ENCODE measurements around the gene IGFN1. TPM values are rescaled to one million over a fixed set of nuclear protein-coding genes. Genes with fewer than 3 reads are reported as not detected.

Gene IGFN1
- total RNA-seq, 1 donor from 2014 or later = under 0.01 TPM

DNA sequence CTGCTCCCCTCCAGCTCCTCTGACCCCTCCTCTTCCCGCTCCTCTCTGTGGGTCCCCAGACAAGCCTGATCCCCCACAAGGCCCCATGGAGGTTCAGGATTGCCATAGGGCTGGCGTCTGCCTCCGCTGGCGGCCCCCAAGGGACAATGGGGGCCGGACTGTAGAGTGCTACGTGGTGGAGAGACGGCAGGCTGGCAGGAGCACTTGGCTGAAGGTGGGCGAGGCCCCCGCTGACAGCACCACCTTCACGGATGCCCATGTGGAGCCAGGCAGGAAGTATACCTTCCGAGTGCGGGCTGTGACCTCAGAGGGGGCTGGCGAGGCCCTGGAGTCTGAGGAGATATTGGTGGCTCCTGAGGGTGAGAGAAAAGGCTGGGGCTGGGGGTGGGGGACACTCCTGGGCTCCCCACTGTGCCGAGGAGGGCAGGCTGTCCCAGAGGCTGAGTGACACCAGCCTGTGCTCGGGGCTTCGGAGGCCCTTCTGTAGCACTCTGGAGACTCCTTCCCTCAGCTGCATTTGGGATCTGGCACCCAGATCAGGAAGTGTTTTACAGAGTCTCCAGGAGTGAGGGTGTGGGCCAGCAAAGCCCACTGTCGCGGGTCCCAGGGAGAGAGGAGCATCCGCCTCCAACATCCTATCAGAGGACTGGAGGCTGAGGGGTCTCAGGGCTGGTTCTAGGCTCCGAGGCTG is 25.9 kb downstream of the IGFN1 start:
- Histone ChIP-seq H3K36me3 (ENCODE audit: control insufficient read depth, insufficient read depth, low read length) (no peaks in the 10 kb centered on the region), H3K27me3 (ENCODE audit: control insufficient read depth, insufficient read depth, low read length) (peaks cover 17% of the 10 kb centered on the region), H3K4me3 (ENCODE audit: low read depth, low read length) (no peak overlapping the region)
- DNase-seq (ENCODE audit: low read depth) (no peak), FAIRE-seq (no peak)
- TF ChIP-seq, protein P1, sequence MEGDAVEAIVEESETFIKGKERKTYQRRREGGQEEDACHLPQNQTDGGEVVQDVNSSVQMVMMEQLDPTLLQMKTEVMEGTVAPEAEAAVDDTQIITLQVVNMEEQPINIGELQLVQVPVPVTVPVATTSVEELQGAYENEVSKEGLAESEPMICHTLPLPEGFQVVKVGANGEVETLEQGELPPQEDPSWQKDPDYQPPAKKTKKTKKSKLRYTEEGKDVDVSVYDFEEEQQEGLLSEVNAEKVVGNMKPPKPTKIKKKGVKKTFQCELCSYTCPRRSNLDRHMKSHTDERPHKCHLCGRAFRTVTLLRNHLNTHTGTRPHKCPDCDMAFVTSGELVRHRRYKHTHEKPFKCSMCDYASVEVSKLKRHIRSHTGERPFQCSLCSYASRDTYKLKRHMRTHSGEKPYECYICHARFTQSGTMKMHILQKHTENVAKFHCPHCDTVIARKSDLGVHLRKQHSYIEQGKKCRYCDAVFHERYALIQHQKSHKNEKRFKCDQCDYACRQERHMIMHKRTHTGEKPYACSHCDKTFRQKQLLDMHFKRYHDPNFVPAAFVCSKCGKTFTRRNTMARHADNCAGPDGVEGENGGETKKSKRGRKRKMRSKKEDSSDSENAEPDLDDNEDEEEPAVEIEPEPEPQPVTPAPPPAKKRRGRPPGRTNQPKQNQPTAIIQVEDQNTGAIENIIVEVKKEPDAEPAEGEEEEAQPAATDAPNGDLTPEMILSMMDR (IDR thresholded peaks at IDR 0.05; ENCODE audit: insufficient read depth, low read length, severe bottlenecking) = no peak

DNA sequence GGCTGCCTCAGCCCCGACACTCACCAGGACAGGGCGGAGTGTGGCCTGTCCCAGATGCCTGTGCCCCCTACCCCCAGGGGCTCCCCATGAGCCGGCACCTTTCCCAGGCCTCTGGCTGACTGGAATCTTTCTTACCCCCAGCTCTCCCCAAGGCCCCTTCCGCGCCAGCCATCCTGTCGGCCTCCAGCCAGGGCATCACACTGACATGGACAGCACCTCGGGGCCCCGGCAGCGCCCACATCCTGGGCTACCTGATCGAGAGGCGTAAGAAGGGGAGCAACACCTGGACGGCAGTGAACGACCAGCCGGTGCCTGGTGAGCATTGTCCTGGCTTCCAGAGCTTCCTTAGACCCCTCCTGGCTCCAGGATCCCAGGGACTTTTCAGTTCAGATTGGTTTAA is 26.5 kb downstream of the IGFN1 start:
- TF ChIP-seq, protein P1 (IDR thresholded peaks at IDR 0.05; ENCODE audit: insufficient read depth, low read length, severe bottlenecking) = no peak
- Histone ChIP-seq H3K36me3 (ENCODE audit: control insufficient read depth, insufficient read depth, low read length) (no peaks in the 10 kb centered on the region), H3K4me3 (ENCODE audit: low read depth, low read length) (no peak overlapping the region), H3K27me3 (ENCODE audit: control insufficient read depth, insufficient read depth, low read length) (peaks cover 15% of the 10 kb centered on the region)
- no peak for FAIRE-seq
- no peak for DNase-seq (ENCODE audit: low read depth)

DNA sequence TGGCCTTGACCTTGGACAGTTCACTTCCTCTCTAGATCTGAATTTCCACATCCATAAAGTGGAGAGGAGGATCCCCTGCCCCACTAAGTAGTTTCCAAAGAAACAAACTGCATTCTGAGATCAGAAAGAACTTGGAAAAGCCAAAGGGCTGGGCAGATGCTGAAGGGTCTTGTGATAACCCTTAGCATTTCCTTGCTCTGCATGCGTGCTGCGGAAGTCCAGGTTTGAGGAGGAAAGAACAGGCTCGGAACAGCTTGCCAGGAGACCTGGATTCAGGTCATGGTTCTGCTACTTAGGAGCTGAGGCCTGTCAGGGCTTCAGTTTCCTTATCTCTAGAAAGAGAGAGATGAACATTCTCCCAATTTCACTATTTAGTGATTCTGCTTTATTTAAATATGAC is 27.2 kb downstream of the IGFN1 start:
- H3K36me3 ChIP-seq (ENCODE audit: control insufficient read depth, insufficient read depth, low read length) = no peaks in the 10 kb centered on the region
- TF ChIP-seq, protein P1 (IDR thresholded peaks at IDR 0.05; ENCODE audit: insufficient read depth, low read length, severe bottlenecking) = no peak
- no peak overlapping the region for H3K4me3 ChIP-seq (ENCODE audit: low read depth, low read length)
- peaks cover 11% of the 10 kb centered on the region for H3K27me3 ChIP-seq (ENCODE audit: control insufficient read depth, insufficient read depth, low read length)
- FAIRE-seq (no peak), DNase-seq (ENCODE audit: low read depth) (no peak)

DNA sequence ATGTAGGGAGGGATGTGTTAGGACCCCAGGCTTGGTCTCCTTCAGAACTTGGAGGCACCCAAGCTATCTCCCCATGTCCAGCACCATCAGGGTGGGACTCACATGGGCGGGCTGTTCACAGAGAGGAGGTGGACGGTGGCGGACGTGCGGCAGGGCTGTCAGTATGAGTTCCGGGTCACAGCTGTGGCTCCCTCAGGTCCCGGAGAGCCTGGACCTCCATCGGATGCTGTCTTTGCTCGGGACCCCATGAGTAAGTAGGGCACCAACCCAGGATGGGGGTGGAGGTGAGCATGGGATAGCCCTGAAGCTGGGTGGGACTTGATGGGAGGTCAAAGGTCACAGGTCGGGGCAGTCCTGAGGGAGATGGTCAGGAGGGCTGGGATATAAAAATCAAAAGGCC is 27.8 kb downstream of the IGFN1 start:
- H3K36me3 ChIP-seq (ENCODE audit: control insufficient read depth, insufficient read depth, low read length) = no peaks in the 10 kb centered on the region

DNA sequence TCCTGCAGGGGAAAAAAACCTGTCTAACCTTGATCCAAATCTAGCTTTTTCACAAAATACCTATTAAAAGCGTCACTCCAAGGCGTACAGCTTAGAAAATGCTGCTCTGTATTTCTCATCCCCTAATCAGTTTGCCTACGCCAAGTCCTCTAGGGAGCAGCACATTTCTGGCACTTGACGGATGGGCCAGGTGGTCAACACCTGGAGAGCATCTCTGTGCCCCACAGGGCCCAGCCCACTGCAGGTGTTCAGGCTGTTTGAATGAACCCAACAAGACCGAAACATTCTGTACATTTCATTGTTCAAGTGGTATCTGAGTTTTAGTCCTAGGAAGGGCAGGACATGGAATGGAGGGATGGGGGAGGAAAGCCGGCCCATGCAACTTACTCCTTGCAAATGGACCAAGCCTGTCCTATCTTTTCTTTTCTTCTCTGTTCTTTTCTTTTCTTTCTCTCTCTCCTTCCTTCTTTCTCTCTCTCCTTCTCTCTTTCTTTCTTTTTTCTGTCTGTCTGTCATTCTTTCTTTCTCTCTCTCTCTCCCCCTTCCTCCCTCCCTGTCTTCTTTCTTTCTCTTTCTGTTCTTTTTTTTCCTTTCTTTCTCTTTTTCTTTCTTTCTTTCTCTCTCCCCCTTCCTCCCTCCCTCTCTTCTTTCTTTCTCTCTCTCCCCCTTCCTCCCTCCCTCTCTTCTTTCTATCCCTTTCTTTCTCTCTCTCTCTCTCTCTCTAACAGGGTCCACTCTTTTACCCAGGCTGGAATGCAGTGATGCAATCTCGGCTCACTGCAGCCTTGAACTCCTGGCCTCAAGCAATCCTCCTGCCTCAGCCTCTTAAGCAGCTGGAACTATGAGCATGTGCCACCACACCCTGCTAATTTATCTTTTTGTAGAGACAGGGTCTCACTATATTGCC is 29.1 kb downstream of the IGFN1 start:
- H3K4me3 ChIP-seq (ENCODE audit: low read depth, low read length) = no peak overlapping the region
- TF ChIP-seq, protein P1 (IDR thresholded peaks at IDR 0.05; ENCODE audit: insufficient read depth, low read length, severe bottlenecking) = no peak
- DNase-seq (ENCODE audit: low read depth) (no peak), FAIRE-seq (no peak)
- H3K36me3 ChIP-seq (ENCODE audit: control insufficient read depth, insufficient read depth, low read length) = no peaks in the 10 kb centered on the region
- peaks cover 5% of the 10 kb centered on the region for H3K27me3 ChIP-seq (ENCODE audit: control insufficient read depth, insufficient read depth, low read length)

More for the DNA sequence above, 27.8 kb downstream of the IGFN1 start:
- TF ChIP-seq, protein P1 (IDR thresholded peaks at IDR 0.05; ENCODE audit: insufficient read depth, low read length, severe bottlenecking) = no peak
- FAIRE-seq (no peak), DNase-seq (ENCODE audit: low read depth) (no peak)
- H3K27me3 ChIP-seq (ENCODE audit: control insufficient read depth, insufficient read depth, low read length) = peaks cover 6% of the 10 kb centered on the region
- no peak overlapping the region for H3K4me3 ChIP-seq (ENCODE audit: low read depth, low read length)
